GM23338 (cell line): ENCODE data around the gene MT2A. TPM values are rescaled to one million over a fixed set of nuclear protein-coding genes. Genes with fewer than 3 reads are reported as not detected.

Source experiments
- ATAC-seq: fragments of 200-7000 bp; cut with Tn5 transposase; 3 replicates; pipeline ENCODE4 v1.9.1; 2020
- DNase-seq: peaks from one replicate; pipeline ENCODE4 v3.0.0-alpha.2; 2015; ENCODE audit warnings: low spot score
- H2AFZ ChIP-seq: fragments of 200-600 bp; sonication (generic); 2 replicates; pipeline ENCODE4 v1.8.0; 2016; ENCODE audit warnings: antibody characterized with exemption, mild to moderate bottlenecking, moderate library complexity
- H3F3A ChIP-seq: fragments of 200-600 bp; sonication (generic); replicated peaks from 2 replicates; pipeline ENCODE4 v1.8.0; 2017; ENCODE audit warnings: antibody characterized with exemption, mixed run types, low read depth
- H3K27ac ChIP-seq: fragments of 200-600 bp; sonication (generic); 2 replicates; pipeline ENCODE4 v1.6.1; 2016; ENCODE audit warnings: low read depth
- H3K27me3 ChIP-seq: fragments of 200-600 bp; sonication (generic); 2 replicates; pipeline ENCODE4 v1.8.0; 2016; ENCODE audit warnings: mild to moderate bottlenecking, mixed run types, moderate library complexity; ENCODE audit not compliant: insufficient read depth
- H3K36me3 ChIP-seq: fragments of 200-600 bp; sonication (generic); 2 replicates; pipeline ENCODE4 v1.8.0; 2016; ENCODE audit warnings: mild to moderate bottlenecking; ENCODE audit not compliant: insufficient read depth
- H3K4me1 ChIP-seq: fragments of 200-600 bp; sonication (generic); 2 replicates; pipeline ENCODE4 v1.8.0; 2016; ENCODE audit warnings: mild to moderate bottlenecking, moderate library complexity; ENCODE audit not compliant: insufficient read depth
- H3K4me2 ChIP-seq: fragments of 200-600 bp; sonication (generic); 2 replicates; pipeline ENCODE4 v1.7.1; 2017; ENCODE audit warnings: mixed run types
- H3K4me3 ChIP-seq: fragments of 200-600 bp; sonication (generic); 2 replicates; pipeline ENCODE4 v1.6.1; 2016; ENCODE audit warnings: mixed run types
- H3K79me2 ChIP-seq: fragments of 200-600 bp; sonication (generic); replicated peaks from 2 replicates; pipeline ENCODE4 v1.8.0; 2017; ENCODE audit warnings: mild to moderate bottlenecking; ENCODE audit not compliant: insufficient read depth
- H3K9me2 ChIP-seq: fragments of 200-600 bp; sonication (generic); 2 replicates; pipeline ENCODE4 v1.8.0; 2017; ENCODE audit not compliant: insufficient read depth
- H4K20me1 ChIP-seq: fragments of 200-600 bp; sonication (generic); replicated peaks from 2 replicates; pipeline ENCODE4 v1.8.0; 2017; ENCODE audit warnings: mild to moderate bottlenecking; ENCODE audit not compliant: insufficient read depth
- H3K27ac Mint-ChIP-seq: 2 replicates; pipeline ENCODE4 v1.8.0; 2020; ENCODE audit warnings: inconsistent platforms, mild to moderate bottlenecking, moderate library complexity, mixed read lengths
- H3K27me3 Mint-ChIP-seq: 3 replicates; pipeline ENCODE4 v1.8.0; 2022; ENCODE audit warnings: low read depth, mild to moderate bottlenecking, moderate library complexity, mixed read lengths, inconsistent platforms; ENCODE audit not compliant: insufficient read depth, poor library complexity
- H3K36me3 Mint-ChIP-seq: 3 replicates; pipeline ENCODE4 v1.8.0; 2021; ENCODE audit warnings: low read depth, mild to moderate bottlenecking, inconsistent platforms, moderate library complexity, mixed read lengths
- H3K4me1 Mint-ChIP-seq: 3 replicates; pipeline ENCODE4 v1.8.0; 2020; ENCODE audit warnings: mild to moderate bottlenecking, inconsistent platforms, mixed read lengths
- H3K4me3 Mint-ChIP-seq: 3 replicates; pipeline ENCODE4 v1.8.0; 2021; ENCODE audit warnings: moderate library complexity, mild to moderate bottlenecking, inconsistent platforms, mixed read lengths
- H3K9me3 Mint-ChIP-seq: 3 replicates; pipeline ENCODE4 v1.8.0; 2020; ENCODE audit warnings: moderate library complexity, mild to moderate bottlenecking, inconsistent platforms, mixed read lengths
- NANOG ChIP-seq: IDR thresholded peaks from 2 replicates; pipeline ENCODE4 v1.6.1; 2016; ENCODE audit warnings: antibody characterized with exemption, borderline replicate concordance
- STAT1 ChIP-seq: IDR thresholded peaks from one replicate; pipeline ENCODE4 v1.6.1; 2016; ENCODE audit warnings: antibody characterized with exemption; ENCODE audit not compliant: unreplicated experiment
- polyA plus RNA-seq: library from polyadenylated mRNA; unstranded; fragments of >200 nt; fragmentation: Nextera tagmentation; extraction: Ambion mirVana; gene quantifications from 2 replicates; pipeline ENCODE4 v1.2.1, GENCODE V29; 2016
- total RNA-seq: library from RNA; depleted of rRNA; stranded (reverse); fragments of >200 nt; shearing (Covaris generic); gene quantifications from 2 replicates; pipeline ENCODE4 v1.2.3, GENCODE V29; 2014
- TF ChIP-seq, protein P1 (sequence below): fragments of 250-450 bp; sonication (Bioruptor Pico); IDR thresholded peaks from 2 replicates; pipeline ENCODE4 v1.5.0; 2020; ENCODE audit warnings: mild to moderate bottlenecking, moderate library complexity
- TF ChIP-seq, protein P2 (sequence below): IDR thresholded peaks from 2 replicates; pipeline ENCODE4 v1.6.1; 2016; ENCODE audit warnings: antibody characterized with exemption
- TF ChIP-seq, protein P3 (sequence below): IDR thresholded peaks from one replicate; pipeline ENCODE4 v1.6.1; 2018; ENCODE audit warnings: antibody characterized with exemption; ENCODE audit not compliant: unreplicated experiment

Gene MT2A
- total and polyA plus RNA-seq, 2 experiments from 2014 or later = 13.9 to 243 TPM

DNA sequence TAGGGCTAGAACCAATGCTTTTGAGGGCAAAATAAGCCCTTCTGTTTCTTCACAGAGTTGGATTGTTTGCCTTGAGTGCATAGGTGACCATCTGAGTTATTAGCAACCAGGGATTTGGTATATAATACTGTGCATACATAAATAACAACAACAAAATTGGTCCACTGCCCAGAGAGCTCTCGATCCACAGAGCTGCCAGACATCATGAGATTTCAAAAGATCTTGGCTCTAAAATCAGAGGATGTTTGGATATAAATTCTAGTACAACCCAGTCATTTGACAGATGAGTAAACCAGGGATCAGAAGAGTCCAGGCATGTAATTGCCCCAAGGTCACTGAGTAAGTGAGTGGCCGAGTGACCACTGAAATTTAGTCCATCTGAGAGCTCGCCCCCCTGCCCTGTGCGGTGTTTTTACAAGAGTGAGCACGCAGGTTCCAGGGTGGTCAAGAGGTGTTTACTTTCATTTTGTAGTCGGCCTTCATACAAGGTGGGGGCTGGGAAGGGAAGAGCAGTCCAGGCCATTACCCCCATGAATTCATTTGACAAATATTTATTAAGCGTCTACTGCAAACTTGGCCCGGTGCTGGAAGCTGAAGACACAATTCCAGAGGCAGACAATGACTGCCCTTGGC, 1.8 kb upstream of the MT2A start:
- no peaks in the 10 kb centered on the region for H3K36me3 ChIP-seq
- no peaks in the 10 kb centered on the region for H4K20me1 ChIP-seq
- peak overlapping the region; percentile 74; the same call in 1 of the 2 replicates for H3K4me2 ChIP-seq
- ATAC-seq = no peak
- no peaks in the 10 kb centered on the region for H3K79me2 ChIP-seq
- H3K4me1 ChIP-seq = peaks cover 22% of the 10 kb centered on the region
- H3F3A ChIP-seq = peaks cover 14% of the 10 kb centered on the region; the same call in 1 of the 2 replicates
- H3K27me3 ChIP-seq = peaks cover 59% of the 10 kb centered on the region
- Mint-ChIP-seq H3K9me3 (no peaks in the 10 kb centered on the region), H3K27ac (no peak overlapping the region), H3K36me3 (peaks cover 9% of the 10 kb centered on the region; the same call in 2 of the 3 replicates), H3K4me3 (no peak overlapping the region; the same call in 2 of the 3 replicates), H3K27me3 (peaks cover 43% of the 10 kb centered on the region), H3K4me1 (peaks cover 34% of the 10 kb centered on the region)
- H3K27ac ChIP-seq = no peak overlapping the region
- 0 out of 2 replicates have a peak overlapping the region, but pooled peaks have one; percentile 69 for H2AFZ ChIP-seq
- no peak for DNase-seq
- H3K9me2 ChIP-seq = no peaks in the 10 kb centered on the region
- peak overlapping the region; percentile 26; the same call in 1 of the 2 replicates for H3K4me3 ChIP-seq
- TF ChIP-seq NANOG = no peak
- TF ChIP-seq, protein P1, sequence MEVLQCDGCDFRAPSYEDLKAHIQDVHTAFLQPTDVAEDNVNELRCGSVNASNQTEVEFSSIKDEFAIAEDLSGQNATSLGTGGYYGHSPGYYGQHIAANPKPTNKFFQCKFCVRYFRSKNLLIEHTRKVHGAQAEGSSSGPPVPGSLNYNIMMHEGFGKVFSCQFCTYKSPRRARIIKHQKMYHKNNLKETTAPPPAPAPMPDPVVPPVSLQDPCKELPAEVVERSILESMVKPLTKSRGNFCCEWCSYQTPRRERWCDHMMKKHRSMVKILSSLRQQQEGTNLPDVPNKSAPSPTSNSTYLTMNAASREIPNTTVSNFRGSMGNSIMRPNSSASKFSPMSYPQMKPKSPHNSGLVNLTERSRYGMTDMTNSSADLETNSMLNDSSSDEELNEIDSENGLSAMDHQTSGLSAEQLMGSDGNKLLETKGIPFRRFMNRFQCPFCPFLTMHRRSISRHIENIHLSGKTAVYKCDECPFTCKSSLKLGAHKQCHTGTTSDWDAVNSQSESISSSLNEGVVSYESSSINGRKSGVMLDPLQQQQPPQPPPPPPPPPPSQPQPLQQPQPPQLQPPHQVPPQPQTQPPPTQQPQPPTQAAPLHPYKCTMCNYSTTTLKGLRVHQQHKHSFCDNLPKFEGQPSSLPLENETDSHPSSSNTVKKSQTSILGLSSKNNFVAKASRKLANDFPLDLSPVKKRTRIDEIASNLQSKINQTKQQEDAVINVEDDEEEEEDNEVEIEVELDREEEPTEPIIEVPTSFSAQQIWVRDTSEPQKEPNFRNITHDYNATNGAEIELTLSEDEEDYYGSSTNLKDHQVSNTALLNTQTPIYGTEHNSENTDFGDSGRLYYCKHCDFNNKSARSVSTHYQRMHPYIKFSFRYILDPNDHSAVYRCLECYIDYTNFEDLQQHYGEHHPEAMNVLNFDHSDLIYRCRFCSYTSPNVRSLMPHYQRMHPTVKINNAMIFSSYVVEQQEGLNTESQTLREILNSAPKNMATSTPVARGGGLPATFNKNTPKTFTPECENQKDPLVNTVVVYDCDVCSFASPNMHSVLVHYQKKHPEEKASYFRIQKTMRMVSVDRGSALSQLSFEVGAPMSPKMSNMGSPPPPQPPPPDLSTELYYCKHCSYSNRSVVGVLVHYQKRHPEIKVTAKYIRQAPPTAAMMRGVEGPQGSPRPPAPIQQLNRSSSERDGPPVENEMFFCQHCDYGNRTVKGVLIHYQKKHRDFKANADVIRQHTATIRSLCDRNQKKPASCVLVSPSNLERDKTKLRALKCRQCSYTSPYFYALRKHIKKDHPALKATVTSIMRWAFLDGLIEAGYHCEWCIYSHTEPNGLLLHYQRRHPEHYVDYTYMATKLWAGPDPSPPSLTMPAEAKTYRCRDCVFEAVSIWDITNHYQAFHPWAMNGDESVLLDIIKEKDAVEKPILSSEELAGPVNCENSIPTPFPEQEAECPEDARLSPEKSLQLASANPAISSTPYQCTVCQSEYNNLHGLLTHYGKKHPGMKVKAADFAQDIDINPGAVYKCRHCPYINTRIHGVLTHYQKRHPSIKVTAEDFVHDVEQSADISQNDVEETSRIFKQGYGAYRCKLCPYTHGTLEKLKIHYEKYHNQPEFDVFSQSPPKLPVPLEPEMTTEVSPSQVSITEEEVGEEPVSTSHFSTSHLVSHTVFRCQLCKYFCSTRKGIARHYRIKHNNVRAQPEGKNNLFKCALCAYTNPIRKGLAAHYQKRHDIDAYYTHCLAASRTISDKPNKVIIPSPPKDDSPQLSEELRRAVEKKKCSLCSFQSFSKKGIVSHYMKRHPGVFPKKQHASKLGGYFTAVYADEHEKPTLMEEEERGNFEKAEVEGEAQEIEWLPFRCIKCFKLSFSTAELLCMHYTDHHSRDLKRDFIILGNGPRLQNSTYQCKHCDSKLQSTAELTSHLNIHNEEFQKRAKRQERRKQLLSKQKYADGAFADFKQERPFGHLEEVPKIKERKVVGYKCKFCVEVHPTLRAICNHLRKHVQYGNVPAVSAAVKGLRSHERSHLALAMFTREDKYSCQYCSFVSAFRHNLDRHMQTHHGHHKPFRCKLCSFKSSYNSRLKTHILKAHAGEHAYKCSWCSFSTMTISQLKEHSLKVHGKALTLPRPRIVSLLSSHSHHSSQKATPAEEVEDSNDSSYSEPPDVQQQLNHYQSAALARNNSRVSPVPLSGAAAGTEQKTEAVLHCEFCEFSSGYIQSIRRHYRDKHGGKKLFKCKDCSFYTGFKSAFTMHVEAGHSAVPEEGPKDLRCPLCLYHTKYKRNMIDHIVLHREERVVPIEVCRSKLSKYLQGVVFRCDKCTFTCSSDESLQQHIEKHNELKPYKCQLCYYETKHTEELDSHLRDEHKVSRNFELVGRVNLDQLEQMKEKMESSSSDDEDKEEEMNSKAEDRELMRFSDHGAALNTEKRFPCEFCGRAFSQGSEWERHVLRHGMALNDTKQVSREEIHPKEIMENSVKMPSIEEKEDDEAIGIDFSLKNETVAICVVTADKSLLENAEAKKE (CRISPR knock-in tag) = no peak
- TF ChIP-seq, protein P2, sequence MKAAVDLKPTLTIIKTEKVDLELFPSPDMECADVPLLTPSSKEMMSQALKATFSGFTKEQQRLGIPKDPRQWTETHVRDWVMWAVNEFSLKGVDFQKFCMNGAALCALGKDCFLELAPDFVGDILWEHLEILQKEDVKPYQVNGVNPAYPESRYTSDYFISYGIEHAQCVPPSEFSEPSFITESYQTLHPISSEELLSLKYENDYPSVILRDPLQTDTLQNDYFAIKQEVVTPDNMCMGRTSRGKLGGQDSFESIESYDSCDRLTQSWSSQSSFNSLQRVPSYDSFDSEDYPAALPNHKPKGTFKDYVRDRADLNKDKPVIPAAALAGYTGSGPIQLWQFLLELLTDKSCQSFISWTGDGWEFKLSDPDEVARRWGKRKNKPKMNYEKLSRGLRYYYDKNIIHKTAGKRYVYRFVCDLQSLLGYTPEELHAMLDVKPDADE = no peak
- TF ChIP-seq, protein P3, sequence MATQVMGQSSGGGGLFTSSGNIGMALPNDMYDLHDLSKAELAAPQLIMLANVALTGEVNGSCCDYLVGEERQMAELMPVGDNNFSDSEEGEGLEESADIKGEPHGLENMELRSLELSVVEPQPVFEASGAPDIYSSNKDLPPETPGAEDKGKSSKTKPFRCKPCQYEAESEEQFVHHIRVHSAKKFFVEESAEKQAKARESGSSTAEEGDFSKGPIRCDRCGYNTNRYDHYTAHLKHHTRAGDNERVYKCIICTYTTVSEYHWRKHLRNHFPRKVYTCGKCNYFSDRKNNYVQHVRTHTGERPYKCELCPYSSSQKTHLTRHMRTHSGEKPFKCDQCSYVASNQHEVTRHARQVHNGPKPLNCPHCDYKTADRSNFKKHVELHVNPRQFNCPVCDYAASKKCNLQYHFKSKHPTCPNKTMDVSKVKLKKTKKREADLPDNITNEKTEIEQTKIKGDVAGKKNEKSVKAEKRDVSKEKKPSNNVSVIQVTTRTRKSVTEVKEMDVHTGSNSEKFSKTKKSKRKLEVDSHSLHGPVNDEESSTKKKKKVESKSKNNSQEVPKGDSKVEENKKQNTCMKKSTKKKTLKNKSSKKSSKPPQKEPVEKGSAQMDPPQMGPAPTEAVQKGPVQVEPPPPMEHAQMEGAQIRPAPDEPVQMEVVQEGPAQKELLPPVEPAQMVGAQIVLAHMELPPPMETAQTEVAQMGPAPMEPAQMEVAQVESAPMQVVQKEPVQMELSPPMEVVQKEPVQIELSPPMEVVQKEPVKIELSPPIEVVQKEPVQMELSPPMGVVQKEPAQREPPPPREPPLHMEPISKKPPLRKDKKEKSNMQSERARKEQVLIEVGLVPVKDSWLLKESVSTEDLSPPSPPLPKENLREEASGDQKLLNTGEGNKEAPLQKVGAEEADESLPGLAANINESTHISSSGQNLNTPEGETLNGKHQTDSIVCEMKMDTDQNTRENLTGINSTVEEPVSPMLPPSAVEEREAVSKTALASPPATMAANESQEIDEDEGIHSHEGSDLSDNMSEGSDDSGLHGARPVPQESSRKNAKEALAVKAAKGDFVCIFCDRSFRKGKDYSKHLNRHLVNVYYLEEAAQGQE = no peak
- no peak for TF ChIP-seq STAT1
